ENCODE measurements around the gene RFPL3.

DNA sequence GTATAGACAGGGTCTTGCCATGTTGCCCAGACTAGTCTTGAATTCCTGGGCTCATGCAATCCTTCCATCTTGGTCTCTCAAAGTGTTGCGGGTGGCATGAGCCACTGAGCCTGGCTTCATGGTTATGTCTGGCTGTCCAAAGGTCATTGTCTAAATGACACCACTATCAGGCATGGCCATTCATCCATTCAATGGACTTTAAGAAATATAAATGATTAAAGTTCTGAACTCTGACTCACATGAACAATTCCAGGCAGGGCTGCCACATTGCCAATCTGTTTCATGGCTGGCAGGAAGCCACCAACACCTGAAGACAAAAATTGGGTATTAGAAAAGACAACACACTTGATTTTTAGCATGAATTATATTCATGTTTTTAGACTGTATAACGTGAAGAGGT is 50.3 kb downstream of the RFPL3 start:
- no peak for TF ChIP-seq TCF4 (CRISPR knock-in tag; IDR thresholded peaks at IDR 0.05; ENCODE audit: borderline replicate concordance)
- TF ChIP-seq ARNTL (CRISPR knock-in tag; IDR thresholded peaks at IDR 0.05; ENCODE audit: borderline replicate concordance, low read depth): no peak
- no peak for TF ChIP-seq BACH2 (CRISPR knock-in tag; IDR thresholded peaks at IDR 0.05; ENCODE audit: borderline replicate concordance)

Data from SK-N-SH treated with all-trans-retinoic acid at 6 μM for 48 hours (cell line).